ENCODE data around the gene ZGPAT. TPM values are rescaled to one million over a fixed set of nuclear protein-coding genes. Genes with fewer than 3 reads are reported as not detected.

The ZGPAT gene
- total RNA-seq, 1 donor from 2014 or later: 42.6 TPM

DNA sequence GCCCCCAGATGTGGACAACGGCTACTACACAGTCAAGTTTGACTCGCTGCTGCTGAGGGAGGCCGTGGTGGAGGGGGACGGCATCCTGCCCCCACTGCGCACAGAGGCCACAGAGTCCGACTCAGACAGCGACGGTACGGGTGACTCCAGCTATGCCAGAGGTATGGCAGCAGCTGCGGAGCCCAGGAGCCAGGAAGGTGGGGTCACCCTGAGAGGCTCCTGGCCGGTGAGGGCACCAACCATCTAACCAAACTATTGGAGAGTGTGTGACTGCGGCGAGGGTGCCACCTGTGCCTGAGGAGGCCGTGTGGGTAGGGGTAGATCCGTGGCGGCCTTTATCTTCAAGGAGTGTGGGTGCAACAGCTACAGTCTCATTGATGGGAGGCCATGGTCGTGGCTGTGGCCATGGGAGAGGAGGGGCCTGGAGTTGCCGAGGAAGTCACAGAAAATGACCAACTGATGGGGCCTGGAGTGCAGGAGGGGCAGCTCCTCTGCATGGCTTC, 25.8 kb downstream of the ZGPAT start:
- H3K4me3 ChIP-seq (ENCODE audit: low read depth, low read length): no peak overlapping the region
- DNase-seq (ENCODE audit: low read depth): no peak
- H3K36me3 ChIP-seq (ENCODE audit: control insufficient read depth, insufficient read depth, low read length): peaks cover 1% of the 10 kb centered on the region
- TF ChIP-seq CTCF (IDR thresholded peaks at IDR 0.05; ENCODE audit: insufficient read depth, low read length, poor library complexity, severe bottlenecking): no peak
- H3K27me3 ChIP-seq (ENCODE audit: control insufficient read depth, insufficient read depth, low read length): no peaks in the 10 kb centered on the region

DNA sequence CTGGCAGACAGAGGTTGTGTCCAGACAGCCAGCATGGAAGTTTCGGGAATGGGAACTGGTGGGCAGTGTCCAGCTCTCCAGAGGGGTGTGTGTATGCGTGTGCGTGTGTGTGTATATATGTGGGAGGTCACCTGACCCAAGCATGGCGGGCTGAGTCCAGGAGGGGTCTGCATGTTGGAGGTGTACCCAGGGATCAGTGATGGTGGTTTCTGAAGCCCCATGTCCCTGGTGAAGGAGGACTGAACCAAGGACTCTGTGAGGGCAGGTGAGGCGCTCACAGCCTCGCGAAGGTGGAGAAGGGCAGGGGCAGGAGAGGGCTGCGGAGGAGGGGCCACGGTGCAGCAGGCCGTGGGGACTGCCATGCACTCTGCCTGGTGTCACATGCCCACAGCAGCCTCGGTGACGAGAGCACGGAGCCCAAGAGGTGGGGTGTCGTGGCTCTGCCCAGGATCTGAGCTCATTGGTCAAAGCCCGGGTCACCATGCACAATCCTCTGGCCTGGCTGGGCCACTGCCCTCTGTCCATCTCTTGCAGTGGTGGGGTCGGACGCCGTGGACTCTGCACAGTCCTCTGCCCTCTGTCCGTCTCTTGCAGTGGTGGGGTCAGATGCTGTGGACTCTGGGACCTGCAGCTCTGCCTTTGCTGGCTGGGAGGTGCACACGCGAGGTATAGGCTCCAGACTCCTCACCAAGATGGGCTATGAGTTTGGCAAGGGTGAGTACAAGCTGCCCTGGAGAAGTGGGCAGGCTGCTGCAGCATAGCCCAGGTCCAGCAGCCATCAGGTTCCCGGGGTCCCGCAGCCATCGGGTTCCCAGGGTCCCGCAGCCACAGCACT, 26.5 kb downstream of the ZGPAT start:
- H3K4me3 ChIP-seq (ENCODE audit: low read depth, low read length): no peak overlapping the region
- no peak for TF ChIP-seq CTCF (IDR thresholded peaks at IDR 0.05; ENCODE audit: insufficient read depth, low read length, poor library complexity, severe bottlenecking)
- H3K36me3 ChIP-seq (ENCODE audit: control insufficient read depth, insufficient read depth, low read length): peaks cover 1% of the 10 kb centered on the region
- no peaks in the 10 kb centered on the region for H3K27me3 ChIP-seq (ENCODE audit: control insufficient read depth, insufficient read depth, low read length)
- no peak for DNase-seq (ENCODE audit: low read depth)

- H3K27me3 ChIP-seq (ENCODE audit: control insufficient read depth, insufficient read depth, low read length): no peaks in the 10 kb centered on the region
- H3K36me3 ChIP-seq (ENCODE audit: control insufficient read depth, insufficient read depth, low read length): peaks cover 1% of the 10 kb centered on the region
- no peak for TF ChIP-seq CTCF (IDR thresholded peaks at IDR 0.05; ENCODE audit: insufficient read depth, low read length, poor library complexity, severe bottlenecking)
- H3K4me3 ChIP-seq (ENCODE audit: low read depth, low read length): no peak overlapping the region
- DNase-seq (ENCODE audit: low read depth): no peak
Observed at GRCh38 chr20:63734946-63735858, 27.4 kb downstream of the ZGPAT start.

DNA sequence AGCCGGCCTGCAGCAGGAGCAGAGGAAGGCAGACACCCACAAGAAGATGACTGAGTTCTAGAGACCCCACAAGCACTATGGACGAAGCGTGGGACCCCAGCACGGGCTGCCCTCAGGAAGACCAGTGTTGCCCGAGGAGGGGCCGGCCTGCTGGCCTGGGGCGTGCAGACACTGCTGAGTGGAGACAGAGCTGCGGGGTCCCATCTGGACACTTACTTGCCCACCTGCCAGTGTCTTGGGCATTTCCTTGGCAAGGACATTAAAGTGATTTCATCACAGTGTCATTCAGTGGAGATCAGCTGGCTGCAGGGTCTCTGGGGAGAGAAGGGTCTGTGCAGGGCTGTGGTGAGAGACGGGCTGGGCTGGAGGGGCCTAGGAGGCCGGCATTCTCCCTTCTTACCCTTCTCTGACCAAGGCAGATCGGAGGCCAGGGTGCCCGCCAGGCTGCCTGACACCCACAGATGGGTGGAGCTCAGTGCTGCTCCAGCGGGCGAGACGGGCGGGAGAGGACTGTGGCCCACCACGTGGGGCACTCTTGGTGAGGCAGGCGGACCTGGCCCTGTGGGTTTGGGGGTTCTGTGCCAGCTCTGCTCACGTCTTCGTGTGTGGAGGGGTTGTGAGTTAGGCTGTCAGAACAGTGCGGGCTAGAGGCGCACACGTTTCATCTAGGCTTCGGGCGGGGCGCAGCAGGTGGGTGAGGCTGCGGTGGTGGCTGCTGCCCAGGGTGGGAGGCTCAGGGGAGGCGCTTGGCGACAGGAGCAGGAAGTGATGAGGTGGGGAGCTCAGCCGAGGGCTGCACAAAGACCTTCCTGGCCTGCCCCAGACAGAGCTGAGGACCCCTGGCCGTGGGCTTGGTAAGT, 28.2 kb downstream of the ZGPAT start, which contains the start of gene LIME1:
LIME1 (plus strand) TSS at position 806 of the 860 bp plus-strand sequence. CDS start 886 bp downstream, outside the sequence.
- peaks cover 1% of the 10 kb centered on the region for H3K36me3 ChIP-seq (ENCODE audit: control insufficient read depth, insufficient read depth, low read length)
- H3K27me3 ChIP-seq (ENCODE audit: control insufficient read depth, insufficient read depth, low read length): no peaks in the 10 kb centered on the region
- DNase-seq (ENCODE audit: low read depth): no peak
- no peak for TF ChIP-seq CTCF (IDR thresholded peaks at IDR 0.05; ENCODE audit: insufficient read depth, low read length, poor library complexity, severe bottlenecking)
- no peak within 1 kb of the TSS for H3K4me3 ChIP-seq (ENCODE audit: low read depth, low read length)
